Measurements from ENCODE around the gene HILPDA.
"Not testable (repeated sequence)": the region's sequence is repeated elsewhere in the genome, so short reads cannot be mapped to it uniquely, and the experiment has no call there.

The HILPDA gene

GRCh38 chr7:128466871-128467270 is 11.2 kb downstream of the HILPDA start:
- DNase-seq: not testable (repeated sequence)

- peak; percentile 89 for DNase-seq
Observed at GRCh38 chr7:128476402-128477335, 21.0 kb downstream of the HILPDA start, which contains the start of gene METTL2B. TSS of gene METTL2B (plus strand) at chr7:128476748. CDS start at chr7:128476766, 18 bp downstream.

DNA sequence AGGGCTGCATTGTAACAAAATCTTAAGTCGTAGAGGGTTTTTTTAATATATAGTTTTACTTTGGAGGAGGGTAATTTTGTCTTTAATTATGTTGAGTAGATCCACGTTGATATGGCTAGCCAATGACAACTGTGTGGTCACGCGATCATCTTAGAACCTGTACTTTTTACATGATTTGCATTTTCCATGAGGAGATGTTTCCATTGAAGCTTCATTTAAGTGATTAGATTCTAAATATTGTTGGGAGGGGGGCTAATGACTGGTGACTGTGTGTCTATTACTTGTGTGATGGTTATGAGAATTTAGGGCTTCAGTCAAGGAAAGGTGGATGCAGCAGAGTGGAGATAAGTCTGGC is 21.6 kb downstream of the HILPDA start:
- DNase-seq: not testable (repeated sequence)

GRCh38 chr7:128479082-128479481 is 23.4 kb downstream of the HILPDA start:
- DNase-seq: not testable (repeated sequence)

DNA sequence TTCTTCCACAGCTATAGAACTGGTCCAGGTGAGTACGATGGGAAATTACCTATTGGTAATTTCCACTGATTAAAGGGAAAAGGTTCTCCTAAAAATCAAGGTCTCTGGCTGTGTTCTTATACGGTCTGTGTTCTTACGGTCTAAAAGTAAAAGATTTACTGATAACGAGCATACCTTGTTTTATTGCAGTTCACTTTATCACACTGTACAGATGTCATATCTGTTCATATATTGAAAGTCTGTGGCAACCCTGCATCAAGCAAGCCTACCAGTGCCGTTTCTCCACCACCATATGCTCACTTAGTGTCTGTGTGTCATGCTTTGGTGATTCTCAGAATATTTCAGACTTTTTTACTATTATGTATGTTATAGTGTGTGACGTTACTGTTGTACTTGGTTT is 32.5 kb downstream of the HILPDA start:
- DNase-seq: not testable (repeated sequence)

DNA sequence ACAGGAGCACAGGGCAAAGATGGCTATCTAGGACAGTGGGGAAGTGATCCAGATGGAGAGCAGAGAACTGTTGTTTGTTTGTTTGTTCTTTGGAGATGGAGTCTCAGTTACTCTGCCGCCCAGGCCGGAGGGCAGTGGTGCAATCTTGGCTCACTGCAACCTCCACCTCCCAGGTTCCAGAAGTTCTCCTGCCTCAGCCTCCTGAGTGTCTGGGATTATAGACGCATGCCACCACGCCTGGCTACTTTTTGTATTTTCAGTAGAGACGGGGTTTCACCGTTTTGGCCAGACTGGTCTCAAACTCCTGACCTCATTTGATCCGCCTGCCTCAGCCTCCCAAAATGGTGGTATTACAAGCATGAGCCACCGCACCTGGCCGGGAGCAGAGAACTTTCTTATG is 41.7 kb downstream of the HILPDA start:
- DNase-seq: no peak

GRCh38 chr7:128505416-128505815 is 49.7 kb downstream of the HILPDA start:
- not testable (repeated sequence) for DNase-seq

DNA sequence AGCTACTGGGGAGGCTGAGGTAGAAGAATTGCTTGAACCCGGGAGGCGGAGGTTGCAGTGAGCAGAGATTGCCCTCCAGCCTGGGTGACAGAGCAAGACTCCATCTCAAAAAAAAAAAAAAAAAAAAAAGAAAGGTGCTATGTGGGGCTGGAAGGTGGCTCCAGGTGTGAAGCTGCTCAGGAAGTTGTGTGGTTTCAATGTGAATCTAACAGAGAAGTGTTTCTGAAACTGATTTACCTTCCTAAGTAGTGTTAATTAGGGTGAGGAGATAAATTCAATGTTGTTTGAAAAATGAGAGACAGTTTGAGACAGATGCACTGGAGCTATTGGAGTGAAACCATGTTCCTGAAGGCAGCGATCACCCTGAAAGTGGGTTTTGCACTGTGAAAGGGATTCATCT is 51.1 kb downstream of the HILPDA start:
- DNase-seq: not testable (repeated sequence)

- DNase-seq: not testable (repeated sequence)
Observed at GRCh38 chr7:128507321-128507993, 51.8 kb downstream of the HILPDA start.

Measured in NCI-H510A (cell line).